AG04450 (cell line): ENCODE measurements around the gene L3MBTL4. TPM values are rescaled to one million over a fixed set of nuclear protein-coding genes. Genes with fewer than 3 reads are reported as not detected.
"Not testable (repeated sequence)": the region's sequence is repeated elsewhere in the genome, so short reads cannot be mapped to it uniquely, and the experiment has no call there.

ENCODE experiments used
- CTCF ChIA-PET: fragments of 300-600, 350-600 bp; formaldehyde crosslinking; extraction: SDS; loops from one replicate; lab custom pipeline; 2022; ENCODE audit warnings: antibody characterized with exemption, inconsistent platforms; lab: Charles Lee
- POLR2A ChIA-PET: fragments of 350-600 bp; formaldehyde crosslinking; extraction: SDS; loops from one replicate; lab custom pipeline; 2021; ENCODE audit warnings: antibody characterized with exemption, inconsistent platforms; lab: Yijun Ruan, JAX
- DNase-seq: peaks from one replicate; pipeline ENCODE4 v3.0.0-alpha.2; 2011; ENCODE audit warnings: low read depth, low spot score
- H3K27ac ChIP-seq: one replicate; pipeline ENCODE4 v1.5.1; 2012; ENCODE audit warnings: low read depth, low read length, control low read depth
- H3K27me3 ChIP-seq: one replicate; pipeline ENCODE4 v1.6.0; 2012; ENCODE audit warnings: low read length; ENCODE audit not compliant: control insufficient read depth, insufficient read depth
- H3K4me3 ChIP-seq: 2 replicates; pipeline ENCODE4 v1.5.1; 2011; ENCODE audit warnings: mild to moderate bottlenecking, low read depth, low read length, control low read depth
- H3K9me3 ChIP-seq: 2 replicates; pipeline ENCODE4 v1.5.1; 2012; ENCODE audit warnings: low read length; ENCODE audit not compliant: control insufficient read depth, insufficient read depth
- CTCF ChIP-seq: IDR thresholded peaks from 2 replicates; pipeline ENCODE4 v1.5.1; 2011; ENCODE audit warnings: low read depth, low read length, control low read depth, inconsistent platforms
- polyA plus RNA-seq: library from polyadenylated mRNA; depleted of rRNA; stranded (reverse); fragments of >200 nt; gene quantifications from 2 replicates; pipeline ENCODE4 v1.2.3, GENCODE V29; 2011

Gene L3MBTL4
- polyA plus RNA-seq, 1 experiment, result 0.05 TPM

- no peak for DNase-seq
- Histone ChIP-seq H3K27ac (no peak overlapping the region), H3K4me3 (no peak overlapping the region), H3K9me3 (no peaks in the 10 kb centered on the region), H3K27me3 (no peaks in the 10 kb centered on the region)
- TF ChIP-seq CTCF, result no peak
- POLR2A ChIA-PET, result no interaction called here
- CTCF ChIA-PET, result no interaction called here
Measured at GRCh38 chr18:6271585-6271984, 143.1 kb downstream of the L3MBTL4 start.

- DNase-seq, result no peak
- no peak overlapping the region for H3K27ac ChIP-seq
- H3K9me3 ChIP-seq, result no peaks in the 10 kb centered on the region
- ChIA-PET POLR2A (no interaction called here), CTCF (no interaction called here)
- H3K27me3 ChIP-seq, result no peaks in the 10 kb centered on the region
- no peak for TF ChIP-seq CTCF
- no peak overlapping the region for H3K4me3 ChIP-seq
Measured at GRCh38 chr18:6270771-6271216, 143.9 kb downstream of the L3MBTL4 start.

DNA sequence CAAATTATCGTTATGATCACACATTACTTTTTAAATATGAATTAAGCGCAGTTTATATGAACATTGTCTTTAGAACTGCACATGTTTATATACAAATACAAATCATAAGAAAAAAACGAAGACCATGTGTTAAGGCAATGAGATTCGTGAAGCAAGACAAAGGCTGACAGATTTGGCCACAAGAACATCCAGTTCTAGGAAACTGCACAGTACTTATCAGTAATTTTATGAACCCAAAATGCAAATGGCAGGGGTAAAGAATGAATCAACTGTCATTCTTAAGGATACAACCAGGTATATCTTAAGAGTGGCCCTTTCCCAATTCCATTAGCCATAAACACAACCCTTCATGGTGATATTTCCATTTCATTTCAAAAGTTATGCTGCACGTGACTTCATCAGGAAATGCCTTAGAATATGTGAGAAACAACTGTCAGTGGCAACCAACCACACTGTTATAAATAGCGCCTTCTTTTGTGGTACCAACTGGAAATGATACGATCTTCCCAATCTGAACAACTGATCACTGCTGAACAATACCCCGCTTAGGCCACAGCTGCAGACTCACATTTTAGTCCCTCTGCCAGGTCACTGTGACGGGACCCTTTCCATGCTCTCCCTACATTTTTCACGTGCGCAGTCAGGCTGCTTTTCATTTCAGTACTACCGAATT is 144.9 kb downstream of the L3MBTL4 start:
- no peaks in the 10 kb centered on the region for H3K9me3 ChIP-seq
- no peak for TF ChIP-seq CTCF
- ChIA-PET POLR2A (no interaction called here), CTCF (no interaction called here)
- H3K27me3 ChIP-seq, result no peaks in the 10 kb centered on the region
- no peak overlapping the region for H3K27ac ChIP-seq
- no peak for DNase-seq
- H3K4me3 ChIP-seq, result no peak overlapping the region

DNA sequence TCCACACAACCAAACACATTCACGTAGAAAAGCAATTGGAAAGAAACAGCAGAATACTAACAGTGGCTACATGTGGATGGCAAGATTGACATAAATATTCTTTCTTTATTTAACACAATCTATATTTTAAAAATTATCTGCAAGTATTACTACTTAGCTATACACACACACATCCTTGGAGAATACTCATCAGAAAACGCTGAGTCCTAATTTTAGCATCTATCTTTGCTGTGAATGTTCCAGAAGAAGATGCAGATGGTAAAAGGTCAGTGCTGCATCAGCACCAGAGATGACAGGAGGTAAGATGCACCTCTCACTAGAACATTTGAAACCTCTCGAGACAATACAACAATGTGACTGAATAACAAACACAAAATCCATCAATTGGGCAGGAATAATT is 148.5 kb downstream of the L3MBTL4 start:
- Histone ChIP-seq H3K9me3 (no peaks in the 10 kb centered on the region), H3K27me3 (no peaks in the 10 kb centered on the region), H3K27ac (no peak overlapping the region), H3K4me3 (no peak overlapping the region)
- ChIA-PET POLR2A (no interaction called here), CTCF (no interaction called here)
- no peak for TF ChIP-seq CTCF
- DNase-seq, result no peak

GRCh38 chr18:6261938-6262337 is 152.8 kb downstream of the L3MBTL4 start:
- Histone ChIP-seq H3K4me3 (no peak overlapping the region), H3K27me3 (no peaks in the 10 kb centered on the region), H3K9me3 (no peaks in the 10 kb centered on the region; the same call in 1 of the 2 replicates), H3K27ac (no peak overlapping the region)
- ChIA-PET CTCF (no interaction called here), POLR2A (no interaction called here)
- TF ChIP-seq CTCF, result no peak
- no peak for DNase-seq

- H3K9me3 ChIP-seq, DNase-seq, H3K4me3 ChIP-seq, H3K27me3 ChIP-seq, CTCF ChIA-PET, H3K27ac ChIP-seq, POLR2A ChIA-PET: not testable (repeated sequence)
Measured at GRCh38 chr18:6259324-6259723, 155.4 kb downstream of the L3MBTL4 start.
